ENCODE measurements around the gene PILRB.
"Not testable (repeated sequence)": the region's sequence is repeated elsewhere in the genome, so short reads cannot be mapped to it uniquely, and the experiment has no call there.

PILRB gene

GRCh38 chr7:100380196-100380595, 22.3 kb downstream of the PILRB start:
- no peak for DNase-seq

DNA sequence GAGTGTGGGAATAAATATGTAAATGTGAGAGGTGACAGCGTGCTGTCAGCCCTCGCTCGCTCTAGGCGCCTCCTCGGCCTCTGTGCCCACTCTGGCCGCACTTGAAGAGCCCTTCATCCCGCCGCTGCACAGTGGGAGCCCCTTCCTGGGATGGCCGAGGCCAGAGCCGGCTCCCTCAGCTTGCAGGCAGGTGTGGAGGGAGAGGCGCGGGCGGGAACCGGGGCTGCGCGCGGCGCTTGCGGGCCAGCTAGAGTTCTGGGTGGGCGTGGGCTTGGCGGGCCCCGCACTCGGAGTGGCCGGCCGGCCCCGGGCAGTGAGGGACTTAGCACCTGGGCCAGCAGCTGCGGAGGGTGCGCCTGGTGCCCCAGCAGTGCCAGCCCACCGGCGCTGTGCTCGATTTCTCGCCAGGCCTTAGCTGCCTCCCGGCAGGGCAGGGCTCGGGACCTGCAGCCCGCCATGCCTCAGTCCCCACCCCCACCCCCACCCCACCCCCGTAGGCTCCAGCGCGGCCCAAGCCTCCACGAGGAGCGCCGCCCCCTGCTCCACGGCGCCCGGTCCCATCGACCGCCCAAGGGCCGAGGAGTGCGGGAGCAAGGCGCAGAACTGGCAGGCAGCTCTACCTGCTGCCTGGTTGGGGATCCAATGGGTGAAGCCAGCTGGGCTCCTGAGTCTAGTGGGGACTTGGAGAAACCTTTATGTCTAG, 23.8 kb downstream of the PILRB start:
- not testable (repeated sequence) for DNase-seq

- DNase-seq: peak; percentile 54 to 67
Observed at GRCh38 chr7:100382234-100382853, 24.4 kb downstream of the PILRB start.

GRCh38 chr7:100384628-100385294, 26.8 kb downstream of the PILRB start:
- DNase-seq: no peak

- no peak for DNase-seq
Observed at GRCh38 chr7:100386940-100387339, 29.0 kb downstream of the PILRB start.

- DNase-seq: no peak
Observed at GRCh38 chr7:100387695-100388094, 29.8 kb downstream of the PILRB start.

DNA sequence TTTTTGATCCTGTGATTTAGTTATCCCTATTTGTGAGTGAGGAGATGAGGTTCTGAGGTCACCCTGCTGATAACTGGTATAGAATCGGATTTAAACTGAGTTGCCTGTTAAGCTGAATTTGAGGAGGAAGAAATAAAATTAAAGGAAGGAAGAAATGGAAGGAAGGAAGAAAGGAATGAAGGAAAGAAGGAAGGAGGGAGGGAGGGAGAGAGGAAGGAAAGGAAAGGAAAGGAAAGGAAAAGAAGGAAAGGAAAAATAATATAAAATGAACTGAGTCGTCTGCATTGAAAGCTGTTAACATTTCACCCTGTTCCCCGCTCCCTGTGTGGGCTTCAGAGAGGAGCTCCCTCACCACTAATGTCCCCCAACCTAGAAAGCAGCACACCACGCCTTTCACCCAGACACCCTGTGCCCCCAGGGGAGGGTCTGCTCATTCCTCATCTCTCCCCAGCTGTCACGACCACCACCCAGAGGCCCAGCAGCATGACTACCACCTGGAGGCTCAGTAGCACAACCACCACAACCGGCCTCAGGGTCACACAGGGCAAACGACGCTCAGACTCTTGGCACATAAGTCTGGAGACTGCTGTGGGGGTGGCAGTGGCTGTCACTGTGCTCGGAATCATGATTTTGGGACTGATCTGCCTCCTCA, 31.6 kb downstream of the PILRB start:
- DNase-seq: no peak

DNA sequence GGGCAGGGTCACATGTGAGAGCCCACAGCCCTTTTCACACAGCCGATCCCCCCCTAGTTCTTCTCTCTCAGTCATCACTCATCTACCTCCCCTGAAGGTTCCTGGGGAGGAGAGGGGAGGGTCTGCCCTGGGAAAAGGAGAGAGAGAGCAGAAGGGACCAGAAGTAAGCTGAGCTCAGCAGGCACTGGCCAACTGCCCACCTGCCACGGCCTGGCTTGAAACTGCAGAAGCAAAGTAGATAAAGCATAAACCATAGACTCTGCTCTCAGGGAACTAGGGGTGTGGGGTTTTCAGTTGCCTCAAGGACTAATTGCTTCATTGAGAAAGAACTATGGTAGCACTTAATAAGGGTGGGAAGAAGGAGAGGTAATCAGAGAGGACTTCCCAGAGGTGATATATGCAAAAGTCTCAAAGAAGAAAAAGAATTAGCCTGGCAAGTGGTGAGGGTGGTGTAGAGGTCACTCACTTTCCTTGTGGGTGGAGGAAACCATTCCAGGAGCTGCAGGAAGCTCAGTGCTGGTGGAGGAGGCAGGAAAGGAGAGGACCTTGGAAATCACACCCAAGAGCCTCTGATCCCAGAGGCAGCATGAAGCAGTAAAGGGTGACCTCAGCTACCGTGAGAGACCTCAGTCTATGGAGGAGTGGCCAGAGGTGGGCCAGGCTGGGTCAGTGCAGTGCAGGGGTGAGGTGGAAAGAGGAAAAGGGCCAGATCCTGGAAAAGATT, 32.5 kb downstream of the PILRB start:
- no peak for DNase-seq

GRCh38 chr7:100393233-100393905, 35.5 kb downstream of the PILRB start:
- DNase-seq: no peak

DNA sequence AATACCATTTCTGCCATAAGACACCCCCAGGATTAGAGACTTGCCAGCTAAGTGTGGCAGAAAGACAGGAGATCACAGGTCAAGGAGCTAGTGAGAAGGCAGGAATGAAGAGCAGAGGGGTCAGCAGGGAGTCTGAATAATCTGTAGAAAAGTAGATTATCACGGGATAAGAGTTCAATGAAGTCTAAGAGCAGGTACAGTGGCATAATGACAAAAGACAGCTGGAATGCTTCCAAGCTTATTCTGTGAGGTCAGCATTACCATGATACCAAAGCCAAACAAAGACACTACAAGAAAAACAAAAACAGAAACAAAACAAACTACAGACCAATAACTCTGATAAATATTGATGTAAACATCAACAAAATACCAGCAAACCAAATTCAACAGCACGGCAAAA, 36.2 kb downstream of the PILRB start:
- no peak for DNase-seq

DNA sequence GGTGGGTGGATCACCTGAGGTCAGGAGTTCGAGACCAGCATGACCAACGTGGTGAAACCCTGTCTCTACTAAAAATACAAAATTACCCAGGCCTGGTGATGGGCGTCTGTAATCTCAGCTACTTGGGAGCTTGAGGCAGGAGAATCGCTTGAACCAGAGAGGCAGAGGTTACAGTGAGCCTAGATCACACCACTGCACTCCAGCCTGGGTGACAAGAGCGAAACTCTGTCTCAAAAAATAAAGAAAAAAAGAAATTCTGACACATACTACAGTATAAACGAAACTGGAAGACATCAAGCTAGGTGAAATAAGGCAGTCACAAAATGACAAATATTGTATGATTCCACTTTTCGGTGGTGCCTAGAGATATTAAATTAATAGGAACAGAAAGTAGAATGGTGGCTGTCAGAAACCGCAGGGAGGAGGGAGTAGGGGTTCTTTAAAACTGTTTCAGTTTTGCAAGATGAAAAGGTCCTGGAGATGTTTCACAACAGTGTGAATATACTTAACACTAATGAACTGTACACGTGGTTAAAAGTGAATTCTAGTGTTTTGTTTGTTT, 38.6 kb downstream of the PILRB start:
- DNase-seq: no peak

DNA sequence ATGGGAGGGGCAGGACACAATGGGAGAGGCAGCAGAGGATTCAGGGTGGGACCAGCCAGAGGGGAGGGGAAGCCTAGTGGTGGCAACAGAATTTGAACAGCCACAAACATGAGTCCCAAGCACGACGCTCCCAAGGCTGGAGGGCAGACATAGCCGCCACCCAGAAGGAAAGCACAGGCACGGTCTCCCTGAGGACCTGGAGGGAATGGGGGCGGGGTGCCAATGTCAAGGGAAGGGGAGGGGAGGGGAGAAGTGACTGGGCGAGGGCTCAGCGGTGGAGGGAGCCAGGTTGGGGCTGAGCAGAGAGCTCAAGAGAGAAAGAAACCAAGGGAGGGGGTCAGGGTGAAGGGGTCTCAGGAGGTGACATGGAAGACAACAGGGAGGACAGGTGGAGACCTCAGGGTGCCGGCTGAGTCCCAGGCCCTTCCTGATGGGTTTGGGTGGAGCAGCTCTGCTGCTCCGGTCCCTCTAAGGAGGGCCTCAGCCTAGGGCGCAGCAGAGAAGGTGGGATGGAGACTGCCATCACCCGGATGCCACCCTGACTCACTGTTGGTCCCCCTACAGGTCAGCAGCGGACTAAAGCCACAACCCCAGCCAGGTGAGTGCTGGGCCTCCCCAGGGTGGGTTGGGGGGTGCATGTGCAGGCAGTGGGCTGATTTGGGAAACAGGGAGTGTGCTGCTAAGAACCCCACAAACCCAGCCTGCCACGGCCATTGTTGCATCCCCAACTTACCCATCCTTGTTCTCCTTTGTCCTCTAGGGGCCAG, 39.6 kb downstream of the PILRB start:
- DNase-seq: no peak

DNA sequence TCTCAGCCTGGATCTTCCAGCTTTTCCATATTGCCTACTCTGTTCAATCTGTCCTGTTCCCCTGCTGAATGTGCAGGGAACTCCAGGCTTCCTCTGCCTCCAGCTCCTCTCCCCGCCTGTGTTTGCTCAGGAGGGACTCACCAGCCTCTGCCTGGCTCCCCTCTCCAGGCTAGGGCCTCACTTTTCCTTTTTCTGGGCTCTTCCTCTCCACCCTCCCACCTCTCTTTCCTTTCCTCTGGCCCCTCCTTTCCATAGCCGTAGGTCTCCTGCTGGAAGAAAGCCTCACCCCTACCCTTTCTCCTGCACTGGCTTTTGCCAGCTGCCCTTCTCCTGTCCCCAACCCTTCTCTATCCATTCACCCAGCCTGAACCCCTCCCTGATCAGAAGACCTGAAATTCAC, 40.3 kb downstream of the PILRB start:
- no peak for DNase-seq

GRCh38 chr7:100400041-100400440, 42.1 kb downstream of the PILRB start:
- DNase-seq: no peak

GRCh38 chr7:100400656-100401055, 42.7 kb downstream of the PILRB start:
- DNase-seq: no peak

DNA sequence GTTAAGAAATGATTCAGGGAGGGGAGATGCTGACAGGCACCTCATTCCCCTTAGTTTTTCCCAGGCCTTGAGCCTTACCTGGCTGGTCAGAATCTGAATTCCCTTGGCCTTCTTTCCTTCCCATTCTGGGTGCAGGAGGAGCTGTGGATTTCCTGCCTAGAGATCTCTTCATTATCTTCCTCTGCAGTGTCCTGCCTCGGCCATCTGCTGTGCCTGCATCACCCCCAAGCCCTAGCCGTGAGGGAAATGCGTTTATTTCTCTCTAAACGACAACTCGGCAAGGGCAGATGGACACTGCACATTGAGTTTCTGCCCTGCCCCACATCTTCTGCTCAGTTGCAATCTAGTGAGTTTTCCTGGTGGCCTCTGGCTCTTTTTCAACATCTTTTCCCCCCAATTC, 43.9 kb downstream of the PILRB start:
- DNase-seq: no peak

GRCh38 chr7:100402241-100402640, 44.3 kb downstream of the PILRB start:
- no peak for DNase-seq

GRCh38 chr7:100406767-100407166, 48.9 kb downstream of the PILRB start:
- DNase-seq: no peak

DNA sequence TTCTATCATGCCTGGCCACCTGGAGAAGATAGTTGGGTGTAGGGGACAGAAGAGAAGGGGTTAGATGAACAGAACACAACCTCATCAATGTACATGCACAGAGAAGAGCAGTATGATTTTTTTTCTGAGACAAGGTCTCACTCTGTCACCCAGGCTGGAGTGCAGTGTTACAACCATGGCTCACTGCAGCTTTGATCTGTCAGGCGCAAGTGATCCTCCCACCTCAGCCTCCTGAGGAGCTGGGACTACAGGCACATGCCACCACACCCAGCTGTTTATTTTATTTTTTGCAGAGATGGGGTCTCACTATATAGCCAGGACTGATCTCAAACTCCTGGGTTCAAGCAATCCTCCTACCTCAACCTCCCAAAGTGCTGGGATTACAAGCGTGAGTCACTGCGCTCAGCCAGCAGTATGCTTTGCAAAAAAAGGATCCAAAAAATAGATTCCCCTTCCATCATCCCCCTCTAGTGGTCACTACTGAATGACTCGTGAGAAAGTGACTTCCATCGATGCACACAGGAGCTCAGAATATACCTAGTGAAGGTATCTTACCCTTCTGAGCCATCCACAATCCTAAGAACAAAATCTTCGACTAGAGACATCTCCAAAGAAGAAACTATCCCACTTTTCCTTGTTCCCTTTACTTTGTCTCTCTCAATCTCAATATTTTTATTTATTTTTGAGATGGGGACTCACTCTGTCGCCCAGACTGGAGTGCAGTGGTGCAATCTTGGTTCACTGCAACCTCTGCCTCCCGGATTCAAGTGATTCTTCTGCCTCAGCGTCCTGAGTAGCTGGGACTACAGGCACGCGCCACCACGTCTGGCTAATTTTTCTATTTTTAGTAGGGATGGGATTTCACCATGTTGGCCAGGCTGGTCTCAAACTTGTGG, 49.6 kb downstream of the PILRB start:
- DNase-seq: peak; percentile 26 to 43

DNA sequence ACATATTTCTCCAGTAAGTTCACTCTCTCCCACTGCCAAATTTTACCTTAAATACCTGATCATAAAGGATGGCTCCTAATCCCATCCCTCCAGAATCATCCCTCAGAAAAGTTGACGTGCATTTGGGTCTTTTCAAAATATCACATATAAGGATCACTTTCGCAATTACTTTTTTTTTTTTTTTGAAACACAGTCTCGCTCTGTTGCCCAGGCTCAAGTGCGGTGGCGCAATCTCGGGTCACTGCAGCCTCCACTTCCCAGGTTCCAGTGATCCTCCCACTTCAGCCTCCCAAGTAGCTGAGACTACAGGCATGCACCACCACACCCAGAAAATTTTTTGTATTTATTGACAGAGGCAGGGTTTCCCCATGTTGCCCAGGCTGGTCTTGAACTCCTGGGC, 53.2 kb downstream of the PILRB start:
- no peak for DNase-seq
